DMS114 treated with DMSO at 0.1 percent for 48 hours (cell line): ENCODE results near the gene CFAP141.
"Not testable (repeated sequence)": the region's sequence is repeated elsewhere in the genome, so short reads cannot be mapped to it uniquely, and the experiment has no call there.

ENCODE experiments used
- DNase-seq: peaks from one replicate; lab custom pipeline; 2025; ENCODE audit not compliant: unreplicated experiment; lab: John Stamatoyannopoulos, UW

CFAP141 gene

GRCh38 chr1:154206196-154206595 lies at the start of gene CFAP141:
TSS of gene CFAP141 (minus strand) at chr1:154206333. CDS start at chr1:154206307, 26 bp downstream.
- no peak for DNase-seq

DNA sequence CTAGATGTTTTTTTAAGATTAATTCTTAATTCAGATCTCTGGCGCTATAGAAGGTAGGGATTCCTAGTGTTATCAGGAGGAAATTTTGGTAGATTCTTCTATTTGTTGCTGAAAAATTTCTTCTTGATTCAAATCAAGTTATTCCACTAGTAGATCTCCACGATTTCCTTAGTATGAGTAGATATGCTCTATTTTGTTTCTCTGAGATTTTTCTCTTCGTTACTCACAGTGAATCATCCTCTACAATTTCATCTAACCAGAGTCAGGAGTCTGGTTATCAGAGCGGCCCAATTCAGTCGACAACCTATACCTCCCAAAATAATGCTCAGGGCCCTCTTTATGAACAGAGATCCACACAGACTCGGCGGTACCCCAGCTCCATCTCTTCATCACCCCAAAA lies 47.5 kb upstream of the CFAP141 start:
- no peak for DNase-seq

DNA sequence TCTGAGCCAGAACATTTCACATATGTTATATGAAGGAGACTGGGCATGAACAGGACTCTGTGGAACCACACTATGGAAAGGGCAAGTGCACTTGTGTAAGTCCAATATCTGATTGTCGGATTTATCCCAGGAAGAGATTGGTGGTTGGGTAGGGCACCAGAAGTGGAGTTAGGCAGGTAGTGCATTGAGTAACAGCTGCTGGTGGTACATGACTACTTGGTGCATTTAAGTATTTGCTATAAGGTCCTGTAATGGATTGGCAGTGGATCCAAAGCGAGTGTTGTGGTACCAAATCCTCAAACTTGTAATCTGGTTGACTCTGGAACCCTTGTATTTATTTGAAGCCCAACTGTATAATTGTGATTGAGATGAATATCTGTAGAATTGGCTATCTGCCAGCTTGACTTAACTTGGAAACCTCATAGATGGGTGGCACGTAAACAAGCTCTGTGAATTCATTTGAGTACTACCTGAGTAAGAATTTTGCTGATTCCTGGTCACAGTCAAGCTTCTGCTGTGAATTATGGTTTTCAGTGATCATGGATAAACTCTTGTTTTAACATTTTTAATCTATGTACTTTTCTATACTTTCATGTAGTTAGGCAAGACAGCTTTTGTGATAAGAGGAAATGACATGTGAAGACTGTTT lies 35.7 kb upstream of the CFAP141 start:
- no peak for DNase-seq

DNA sequence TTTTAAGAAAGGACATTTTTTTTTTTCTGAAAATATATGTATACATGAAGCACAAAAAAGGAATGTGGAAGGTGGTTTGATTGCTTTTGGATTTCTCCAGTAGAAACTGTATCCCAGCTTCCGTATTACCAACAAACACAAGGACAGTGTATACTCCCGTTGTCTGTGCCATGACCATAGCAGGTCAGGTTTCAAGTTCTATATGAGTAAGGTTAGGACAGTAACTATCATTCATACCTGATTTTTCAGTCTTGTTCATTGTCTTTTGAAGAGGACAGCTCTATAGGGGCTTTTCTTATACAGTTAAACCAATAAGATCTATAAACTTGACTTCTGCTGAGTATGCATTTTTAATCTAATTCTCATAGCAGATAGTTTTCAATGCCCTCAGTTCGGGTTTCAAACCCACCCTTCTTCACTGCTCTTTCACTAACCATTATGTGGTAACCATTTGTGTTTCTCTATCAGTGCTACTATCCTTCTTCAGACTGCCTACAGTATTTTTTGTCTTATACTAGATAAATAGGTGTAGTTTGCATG lies 34.2 kb upstream of the CFAP141 start:
- no peak for DNase-seq

- no peak for DNase-seq
These were observed 33.4 kb upstream of the CFAP141 start for GRCh38 chr1:154239491-154239890.

DNA sequence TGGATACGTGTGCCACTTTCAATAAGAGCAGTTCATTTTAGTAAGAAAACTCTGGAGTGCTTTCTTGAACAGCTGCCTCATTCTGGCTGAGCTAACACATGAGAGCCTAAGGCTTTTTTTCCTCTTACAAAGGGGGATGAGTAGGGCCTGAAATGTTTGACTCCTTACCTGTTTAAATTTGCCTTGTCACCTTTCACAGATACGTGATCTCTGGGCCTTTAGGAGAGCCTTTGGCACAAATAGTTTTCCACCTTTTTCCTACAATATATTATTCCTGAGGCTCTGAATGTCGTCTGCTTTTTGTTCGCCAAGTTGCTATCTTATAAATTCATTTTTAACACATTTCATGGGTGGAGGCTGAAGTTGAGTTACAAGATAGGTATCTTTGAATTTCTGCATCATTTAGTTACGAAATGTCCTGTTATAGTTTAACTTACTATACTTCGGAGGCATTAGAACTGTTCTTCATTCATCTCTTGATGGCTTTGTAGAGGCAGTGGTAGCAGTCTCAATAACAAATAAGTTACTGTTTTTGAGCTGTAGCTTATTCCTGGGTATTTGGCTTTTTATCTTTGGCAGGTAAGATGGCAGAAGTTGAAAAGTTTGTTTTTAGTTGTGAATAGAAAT lies 31.9 kb upstream of the CFAP141 start:
- DNase-seq: no peak

DNA sequence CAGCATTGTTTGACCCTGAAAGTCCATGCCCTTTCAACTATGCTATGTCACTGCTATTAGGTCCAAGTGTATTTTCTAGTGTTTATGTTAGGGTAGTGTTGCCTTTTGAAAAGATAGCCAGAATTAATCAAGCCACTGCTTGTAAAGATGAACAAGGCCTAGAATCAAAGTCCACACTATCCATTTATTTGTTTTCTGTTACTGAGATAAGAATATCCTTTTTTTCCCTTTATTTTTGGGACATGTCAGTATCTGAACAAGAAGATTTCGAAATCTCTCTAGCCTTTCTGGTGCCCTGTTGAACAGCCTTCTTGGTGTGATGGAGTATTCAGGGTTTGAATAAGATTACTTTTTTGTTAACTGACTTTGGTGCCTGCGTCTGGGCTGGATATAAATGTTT lies 31.3 kb upstream of the CFAP141 start:
- DNase-seq: no peak

GRCh38 chr1:154236855-154237254 lies 30.7 kb upstream of the CFAP141 start:
- no peak for DNase-seq

DNA sequence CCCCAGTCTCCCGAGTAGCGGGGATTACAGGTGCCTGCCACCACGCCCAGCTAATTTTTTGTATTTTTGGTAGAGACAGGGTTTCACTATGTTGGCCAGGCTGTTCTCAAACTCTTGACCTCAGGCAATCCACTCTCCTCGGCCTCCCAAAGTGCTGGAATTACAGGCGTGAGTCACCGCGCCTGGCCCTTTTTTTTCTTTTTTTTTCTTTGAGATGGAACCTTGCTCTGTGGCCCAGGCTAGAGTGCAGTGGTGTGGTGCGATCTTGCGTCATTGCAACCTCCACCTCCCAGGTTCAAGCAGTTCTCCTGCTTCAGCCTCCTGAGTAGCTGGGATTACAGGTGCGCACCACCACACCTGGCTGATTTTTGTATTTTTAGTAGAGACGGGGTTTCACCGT lies 27.0 kb upstream of the CFAP141 start:
- DNase-seq: not testable (repeated sequence)

DNA sequence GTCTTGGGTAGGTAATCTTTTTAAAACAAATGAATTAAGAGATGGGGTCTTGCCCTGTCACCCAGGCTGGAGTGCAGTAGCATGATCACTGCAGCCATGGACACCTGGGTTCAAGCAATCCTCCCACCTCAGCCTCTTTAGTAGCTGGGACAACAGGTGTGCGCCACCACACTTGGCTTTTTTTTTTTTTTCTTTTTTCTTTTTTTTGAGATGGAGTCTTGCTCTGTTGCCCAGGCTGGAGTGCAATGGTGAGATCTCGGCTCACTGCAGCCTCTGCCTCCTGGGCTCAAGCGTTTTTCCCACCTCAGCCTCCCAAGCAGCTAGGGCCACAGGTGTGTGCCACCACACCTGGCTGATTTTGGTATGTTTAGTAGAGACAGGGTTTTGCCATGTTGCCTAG lies 25.0 kb upstream of the CFAP141 start:
- not testable (repeated sequence) for DNase-seq

GRCh38 chr1:154225370-154225769 lies 19.2 kb upstream of the CFAP141 start:
- no peak for DNase-seq

DNA sequence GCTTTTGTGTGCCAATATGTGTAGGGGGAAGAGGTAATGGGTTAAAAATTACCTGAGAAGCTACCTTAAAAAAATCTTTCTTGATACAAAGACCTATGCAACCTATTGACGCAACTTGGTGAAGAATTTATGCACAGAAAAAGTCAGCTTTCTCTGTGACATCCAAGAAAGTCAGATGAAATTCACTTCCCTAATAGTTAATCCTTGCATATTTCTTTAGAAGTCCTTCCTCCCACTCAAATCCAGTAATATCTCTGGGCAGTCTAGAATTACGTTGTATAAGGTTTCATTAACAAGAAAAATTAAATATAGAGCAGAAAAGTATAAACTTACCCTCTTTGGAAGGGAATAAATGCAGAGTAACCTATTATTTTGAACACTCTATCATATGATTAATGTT lies 17.5 kb upstream of the CFAP141 start:
- DNase-seq: no peak

DNA sequence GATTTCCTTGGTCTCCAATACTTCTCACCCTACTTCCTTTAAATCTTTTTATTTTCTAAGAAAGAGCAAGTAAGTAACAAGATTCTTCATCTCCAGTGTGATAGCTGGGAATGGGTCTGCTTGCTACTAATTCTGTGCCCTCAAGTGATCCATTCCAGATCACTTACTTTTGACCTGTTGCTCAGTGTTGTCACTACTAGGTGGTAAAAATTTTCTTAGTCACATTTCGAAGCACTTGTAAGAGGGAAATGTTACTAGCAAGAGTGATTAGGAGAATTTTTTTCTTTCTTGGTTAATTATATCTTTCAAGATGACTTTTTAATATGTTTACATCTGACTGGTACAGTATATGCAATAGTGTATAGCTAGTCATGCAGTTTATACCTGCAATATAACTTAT lies 16.8 kb upstream of the CFAP141 start:
- DNase-seq: no peak

- no peak for DNase-seq
These were observed 16.4 kb upstream of the CFAP141 start for GRCh38 chr1:154222518-154222917.

DNA sequence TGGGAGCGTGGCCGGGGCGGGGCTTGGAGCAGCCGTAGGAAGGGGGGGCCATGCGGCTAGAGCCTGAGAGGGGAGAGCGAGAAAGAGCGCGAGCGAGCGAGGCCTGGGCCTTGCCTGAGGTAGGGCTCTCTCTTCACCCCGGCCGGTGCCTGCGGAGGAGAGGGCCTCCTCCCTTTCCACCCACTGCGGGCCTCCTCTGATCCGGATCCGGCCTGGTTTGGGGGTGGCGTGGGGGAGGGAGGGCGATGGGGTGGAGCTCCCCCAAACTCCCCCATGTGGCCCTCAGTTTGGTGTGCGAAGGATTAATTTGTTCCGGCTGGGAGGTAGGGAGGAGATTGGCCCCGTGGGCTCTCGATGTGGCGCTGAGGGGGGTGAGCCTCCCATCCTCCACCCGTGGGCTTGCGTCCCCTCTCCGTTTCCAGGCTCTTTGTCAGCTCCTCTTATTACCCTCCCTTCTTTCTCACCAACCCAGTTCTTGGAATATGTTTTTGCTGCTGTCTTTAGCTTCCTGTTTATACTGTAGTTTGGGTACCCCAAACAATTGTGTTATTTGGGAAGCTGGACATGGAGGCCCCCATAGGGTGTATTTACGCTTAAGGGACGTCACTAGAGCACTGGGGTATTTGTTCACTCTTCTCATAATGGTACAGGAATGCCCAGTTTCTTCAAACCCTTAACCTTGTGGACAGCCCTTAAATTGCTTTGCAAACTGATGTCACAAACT lies 15.3 kb upstream of the CFAP141 start:
- peak; percentile 56 for DNase-seq

DNA sequence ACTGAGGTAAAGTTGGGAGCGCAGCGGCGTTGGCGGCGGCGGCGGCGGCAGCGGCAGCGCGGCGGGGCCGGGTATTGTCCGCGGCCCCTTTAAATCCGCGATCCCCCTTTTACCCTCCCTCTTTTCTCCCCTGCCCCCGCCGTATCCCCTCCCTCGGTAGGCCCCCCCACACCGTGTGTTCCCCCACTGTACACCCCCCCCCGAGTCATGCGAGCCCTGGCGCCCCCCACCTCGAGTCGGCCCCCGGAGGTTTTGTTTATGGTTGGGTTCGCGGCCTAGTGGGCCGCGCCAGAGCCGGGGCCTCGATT lies 14.8 kb upstream of the CFAP141 start:
- no peak for DNase-seq

DNA sequence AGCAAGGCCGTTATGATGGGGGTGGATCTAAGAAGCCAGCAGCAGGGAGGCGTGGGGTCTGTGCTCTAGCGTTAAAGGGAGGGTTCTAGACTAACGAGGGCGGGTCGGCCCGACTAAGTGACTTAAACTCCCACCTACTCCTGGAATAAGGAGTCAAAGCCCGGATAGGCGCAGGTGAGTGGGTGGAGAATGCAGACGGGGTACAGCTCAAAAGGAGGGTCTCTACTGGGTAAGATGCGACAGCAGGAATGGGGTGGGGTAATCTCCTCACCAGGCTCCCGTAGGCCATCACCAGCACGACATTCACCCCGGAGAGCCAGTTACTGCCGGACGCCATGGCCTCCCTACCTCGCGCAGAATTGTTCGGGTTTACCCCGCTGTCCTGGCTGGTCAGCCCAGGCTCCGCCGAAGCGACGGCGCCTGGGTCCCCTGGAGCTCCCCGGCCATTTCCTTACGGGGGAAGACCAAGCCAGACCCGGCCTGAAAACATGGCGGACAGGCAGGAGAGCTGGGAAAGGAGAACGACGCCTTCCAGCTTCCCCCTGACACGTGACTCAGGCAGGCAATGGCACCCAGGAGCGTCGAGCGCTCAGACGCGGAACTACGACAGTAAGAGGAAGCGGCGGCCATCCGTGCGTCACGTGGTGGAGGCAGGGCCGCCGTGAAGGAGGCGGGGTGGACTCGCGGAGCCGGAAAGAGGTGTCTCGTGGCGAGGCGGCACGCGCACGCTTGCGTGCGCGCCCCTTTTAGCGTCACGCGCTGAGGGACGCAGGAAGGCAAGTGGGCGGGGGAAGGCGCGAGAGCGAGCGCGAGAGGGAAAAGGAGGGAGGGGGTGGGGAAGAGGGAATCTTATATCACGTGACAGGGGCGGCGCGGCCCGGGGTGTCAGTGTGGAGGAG lies 14.2 kb upstream of the CFAP141 start, which contains the start of gene UBAP2L:
UBAP2L (plus strand) TSS at position 885 of the 899 bp plus-strand sequence. CDS start 4,169 bp downstream, outside the sequence.
- DNase-seq: peak; percentile 100

DNA sequence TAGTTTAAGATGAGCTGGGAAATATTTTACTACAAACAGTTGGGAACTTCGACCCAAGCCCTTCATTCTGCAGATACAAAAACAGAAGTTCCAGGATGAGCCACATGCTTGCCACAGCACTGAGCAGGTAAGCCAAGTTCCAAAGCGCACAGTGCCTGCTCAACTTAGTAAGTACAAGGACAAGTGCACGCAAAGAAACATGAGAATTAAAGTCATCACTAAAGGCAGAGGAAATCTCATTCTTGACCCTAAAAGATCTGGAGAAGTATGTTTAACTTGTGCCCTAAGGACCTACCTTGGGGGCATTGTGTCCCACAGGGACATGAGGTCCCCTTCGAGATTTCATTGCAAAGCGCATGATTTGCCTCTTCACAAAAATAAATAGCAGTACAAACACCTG lies 13.4 kb upstream of the CFAP141 start:
- no peak for DNase-seq

GRCh38 chr1:154218545-154218944 lies 12.4 kb upstream of the CFAP141 start:
- no peak for DNase-seq

DNA sequence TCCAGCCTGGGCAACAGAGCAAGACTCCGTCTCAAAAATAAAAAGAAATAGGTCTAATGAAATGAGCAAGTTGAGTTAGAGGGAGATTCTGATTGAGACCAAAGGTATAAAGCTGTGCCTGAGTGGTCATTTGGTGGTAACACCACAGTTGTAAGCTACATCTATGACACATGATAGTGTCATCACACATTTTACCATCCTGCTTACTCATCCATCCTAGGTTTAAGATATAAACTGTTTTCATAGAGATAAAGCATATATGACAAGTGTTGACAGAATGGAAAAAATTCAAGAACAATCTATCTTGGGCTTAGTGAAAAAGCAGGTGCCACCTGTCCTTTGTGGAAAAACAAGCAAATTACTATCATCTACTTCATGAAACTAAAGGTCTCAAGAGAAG lies 7.1 kb upstream of the CFAP141 start:
- no peak for DNase-seq

GRCh38 chr1:154212083-154212482 lies 6.0 kb upstream of the CFAP141 start:
- DNase-seq: no peak
